ENCODE results near the gene FAM3A.
A peak's percentile ranks its signal among the peaks of the same experiment; 100 is the strongest.

The FAM3A gene

GRCh38 chrX:154478728-154479622 is 37.1 kb downstream of the FAM3A start, which contains the start of gene LAGE3:
Gene LAGE3 (minus strand): TSS chrX:154479281. CDS start chrX:154478915, 366 bp downstream.
- peak; percentile 80 for DNase-seq

DNA sequence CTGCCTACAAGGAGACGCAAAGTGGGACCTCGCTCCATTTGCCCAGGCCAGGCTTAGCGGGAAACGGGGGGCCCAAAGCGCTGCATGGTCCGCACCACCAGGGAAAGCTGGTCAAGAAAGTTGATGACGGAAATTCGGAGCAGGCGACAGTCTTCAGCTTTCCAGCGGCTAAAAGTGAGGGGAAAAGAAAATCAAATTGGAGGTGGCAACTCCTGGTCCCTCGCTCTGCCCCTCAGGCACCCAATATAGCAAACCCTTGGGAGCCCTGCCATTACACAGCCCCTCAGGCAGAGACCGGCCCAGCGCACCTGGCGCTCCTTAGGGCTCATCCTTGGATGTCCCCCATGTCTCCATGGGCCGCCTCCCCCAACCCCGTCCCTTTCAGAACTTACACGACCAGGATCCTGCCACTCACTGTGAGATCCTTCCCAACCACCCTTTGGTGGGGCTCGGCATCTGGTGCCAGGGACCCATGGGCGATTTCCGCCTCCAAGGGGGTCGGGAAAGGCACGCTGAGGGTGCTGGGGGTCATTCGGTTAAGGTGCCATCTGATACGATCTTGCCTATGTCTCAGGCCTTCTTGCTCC is 38.0 kb downstream of the FAM3A start:
- no peak for DNase-seq

DNA sequence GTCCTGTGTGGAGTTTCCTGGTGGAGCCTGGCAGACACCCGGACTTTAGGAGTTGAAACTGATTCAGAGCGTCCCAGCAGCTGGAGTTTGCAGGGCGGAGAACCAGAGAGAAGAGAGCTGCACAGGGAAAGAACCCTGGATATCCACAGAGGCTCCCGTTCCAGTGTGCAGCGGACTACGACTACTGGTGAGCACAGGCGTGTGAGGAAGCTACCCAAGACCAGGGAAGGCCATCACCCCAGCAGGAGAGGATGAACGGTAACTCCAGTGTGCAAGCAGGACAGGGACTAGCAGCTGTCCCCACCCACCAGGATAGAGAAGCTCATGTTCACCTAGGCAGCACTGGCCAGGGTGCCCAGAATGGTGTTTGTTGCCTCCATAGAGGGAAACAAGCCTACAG is 39.2 kb downstream of the FAM3A start:
- no peak for DNase-seq

DNA sequence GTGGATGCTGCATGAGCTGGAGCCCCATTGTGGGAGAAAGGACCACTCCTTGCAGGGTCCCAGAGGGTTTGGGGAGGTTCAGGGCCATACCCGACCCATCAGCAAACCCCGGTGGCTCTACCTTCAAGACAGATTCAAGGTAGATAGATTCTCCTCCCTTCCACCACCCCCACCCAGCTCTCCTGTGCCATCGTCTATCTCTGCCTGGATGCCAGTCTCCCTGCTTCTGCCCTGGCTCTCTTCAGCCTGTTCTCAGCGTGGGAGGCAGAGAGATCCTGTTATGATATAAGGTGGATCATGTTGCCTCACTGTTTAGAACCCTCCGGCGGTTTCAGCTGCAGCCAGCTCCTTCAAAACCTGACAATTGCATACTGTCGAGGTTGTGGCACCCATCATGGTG is 42.3 kb downstream of the FAM3A start:
- DNase-seq = no peak

DNA sequence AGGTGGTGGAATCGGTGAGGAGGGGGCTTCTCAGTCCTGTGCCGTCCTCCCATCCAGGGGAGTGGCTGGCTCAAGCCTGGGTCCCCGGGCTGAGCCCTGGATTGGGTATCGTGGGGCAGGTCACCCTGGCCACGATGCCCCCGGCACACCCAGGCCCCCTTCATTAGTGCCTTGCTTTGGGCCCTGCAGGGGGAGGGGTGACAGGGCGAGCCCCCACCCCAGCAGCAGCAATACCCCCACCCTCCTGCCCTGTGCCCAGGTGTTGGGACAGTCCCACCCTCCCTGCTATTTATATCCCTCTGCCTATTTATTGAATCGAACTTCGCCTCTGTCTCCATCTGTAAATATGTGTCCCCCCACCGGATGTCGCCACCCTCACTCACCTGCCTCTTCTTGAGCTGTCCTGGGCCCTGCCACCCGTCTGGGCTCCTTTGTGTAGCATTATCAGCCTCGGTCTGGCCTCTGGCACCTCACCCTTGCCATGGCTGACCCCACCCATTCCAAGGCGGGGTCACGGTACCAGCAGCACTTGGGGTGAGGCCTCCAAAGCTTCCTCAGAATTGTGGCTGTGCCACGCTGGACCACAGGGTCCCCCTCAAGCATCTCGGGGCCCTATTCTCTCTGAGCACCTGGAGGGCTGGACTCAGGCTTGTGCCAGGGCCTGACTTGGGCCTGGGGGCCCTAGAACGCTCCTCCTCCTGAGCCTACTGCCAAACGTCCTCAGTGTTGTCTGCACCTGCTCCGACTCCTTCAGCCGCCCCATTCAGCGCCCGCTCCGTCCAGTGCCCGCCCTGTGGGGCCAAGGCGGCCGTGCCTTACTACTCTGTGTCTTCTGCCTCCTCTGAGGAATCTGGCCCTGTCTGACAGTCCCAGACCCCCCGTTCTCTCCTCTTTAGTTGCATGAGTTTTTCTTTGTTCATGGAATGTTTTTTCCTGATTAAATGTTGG is 43.1 kb downstream of the FAM3A start:
- DNase-seq = no peak

- DNase-seq = no peak
Measured at GRCh38 chrX:154471839-154472684, 44.0 kb downstream of the FAM3A start.

GRCh38 chrX:154470914-154471568 is 45.0 kb downstream of the FAM3A start:
- no peak for DNase-seq

DNA sequence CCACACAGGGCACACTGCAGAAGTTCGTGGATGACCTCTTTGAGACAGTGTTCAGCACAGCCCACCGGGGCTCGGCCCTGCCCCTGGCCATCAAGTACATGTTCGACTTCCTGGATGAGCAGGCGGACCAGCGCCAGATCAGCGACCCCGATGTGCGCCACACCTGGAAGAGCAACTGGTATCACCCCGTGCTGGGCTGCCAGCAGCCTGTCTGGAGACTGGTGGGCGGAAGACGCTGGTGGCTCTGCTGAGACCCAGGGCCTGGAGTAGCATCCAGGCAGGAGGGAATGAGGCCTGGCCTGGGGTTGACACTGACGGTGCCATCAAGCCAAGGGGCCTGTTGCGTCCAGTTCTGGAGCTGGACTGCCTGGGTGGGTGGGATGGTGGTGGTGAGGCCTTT is 45.6 kb downstream of the FAM3A start:
- no peak for DNase-seq

DNA sequence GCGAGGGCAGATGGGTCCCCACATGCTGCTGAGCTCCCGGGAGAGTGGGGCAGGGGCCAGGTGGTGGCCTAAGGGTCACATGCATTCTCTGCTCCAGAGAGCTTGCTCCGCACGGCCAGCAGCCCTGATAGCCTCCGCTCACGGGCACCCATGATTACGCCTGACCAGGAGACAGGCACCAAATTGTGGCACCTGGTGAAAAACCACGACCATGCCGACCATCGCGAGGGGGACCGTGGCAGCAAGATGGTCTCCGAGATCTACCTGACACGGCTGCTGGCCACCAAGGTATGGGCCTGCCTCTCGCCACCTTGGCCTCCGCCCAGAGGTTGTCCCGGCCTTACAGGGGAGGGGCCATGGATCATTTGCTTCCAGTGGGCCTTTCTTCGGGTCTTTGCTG is 46.2 kb downstream of the FAM3A start:
- DNase-seq = no peak

- no peak for DNase-seq
Measured at GRCh38 chrX:154469114-154469513, 46.9 kb downstream of the FAM3A start.

DNA sequence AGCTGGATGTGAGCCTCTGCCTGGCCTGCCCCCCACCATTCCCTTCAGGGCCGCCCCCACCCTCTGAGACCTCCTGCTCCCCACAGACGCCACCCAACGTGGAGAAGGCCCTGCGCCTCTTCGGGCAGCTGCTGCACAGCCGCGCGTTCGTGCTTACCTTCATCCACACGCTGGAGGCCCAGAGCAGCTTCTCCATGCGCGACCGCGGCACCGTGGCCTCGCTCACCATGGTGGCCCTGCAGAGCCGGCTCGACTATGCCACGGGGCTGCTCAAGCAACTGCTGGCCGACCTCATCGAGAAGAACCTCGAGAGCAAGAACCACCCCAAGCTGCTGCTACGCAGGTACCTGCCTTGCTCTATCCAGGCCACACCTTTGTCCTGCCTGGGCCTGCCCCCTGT is 47.8 kb downstream of the FAM3A start:
- DNase-seq = no peak

GRCh38 chrX:154467556-154467955 is 48.5 kb downstream of the FAM3A start:
- no peak for DNase-seq

- DNase-seq = no peak
Measured at GRCh38 chrX:154466907-154467306, 49.1 kb downstream of the FAM3A start.

DNA sequence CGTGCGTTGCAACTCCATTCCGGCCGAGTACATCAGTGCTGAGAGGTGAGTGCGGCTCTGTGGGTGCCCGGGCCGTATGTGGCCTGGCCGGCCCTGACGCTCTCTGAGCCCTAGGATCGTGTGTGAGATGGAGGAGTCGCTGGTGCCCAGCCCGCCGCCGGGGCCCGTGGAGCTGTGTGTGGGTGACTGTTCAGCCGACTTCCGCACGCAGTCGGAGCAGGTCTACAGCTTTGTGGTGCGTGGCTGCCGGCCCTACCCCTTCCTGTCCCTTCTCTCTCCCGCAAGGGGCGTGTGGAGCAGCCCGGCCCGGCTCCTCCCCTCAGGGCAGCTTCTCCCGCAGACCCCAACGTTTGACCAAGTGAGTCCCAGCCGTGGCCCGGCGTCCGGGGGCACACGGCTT is 50.0 kb downstream of the FAM3A start:
- no peak for DNase-seq

GRCh38 chrX:154465601-154466000 is 50.4 kb downstream of the FAM3A start:
- no peak for DNase-seq

DNA sequence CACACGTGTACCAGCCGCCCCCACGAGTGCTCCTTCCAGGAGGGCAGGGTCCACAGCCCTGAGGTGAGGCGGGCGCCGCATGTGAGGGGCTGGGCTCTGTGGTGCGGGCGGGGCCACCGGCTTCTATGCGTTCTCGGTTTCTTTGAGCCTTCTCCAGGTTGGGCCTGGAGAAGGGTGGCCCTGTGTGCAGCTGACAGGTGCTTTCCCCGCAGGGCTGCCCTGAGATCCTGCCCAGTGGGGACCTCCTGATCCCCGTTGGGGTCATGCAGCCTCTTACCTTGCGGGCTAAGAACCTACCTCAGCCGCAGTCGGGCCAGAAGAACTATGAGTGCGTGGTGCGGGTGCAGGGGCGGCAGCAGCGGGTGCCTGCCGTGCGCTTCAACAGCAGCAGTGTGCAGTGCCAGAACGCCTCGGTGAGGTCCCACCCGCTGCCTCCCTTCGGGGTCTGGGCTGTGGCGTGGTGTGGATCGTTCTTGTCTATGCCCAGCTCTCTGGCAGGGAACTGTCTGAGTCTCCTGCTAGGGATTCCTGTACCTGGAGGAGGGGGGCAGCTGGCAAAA is 51.1 kb downstream of the FAM3A start:
- DNase-seq = no peak

GRCh38 chrX:154463611-154464220 is 52.3 kb downstream of the FAM3A start:
- no peak for DNase-seq

DNA sequence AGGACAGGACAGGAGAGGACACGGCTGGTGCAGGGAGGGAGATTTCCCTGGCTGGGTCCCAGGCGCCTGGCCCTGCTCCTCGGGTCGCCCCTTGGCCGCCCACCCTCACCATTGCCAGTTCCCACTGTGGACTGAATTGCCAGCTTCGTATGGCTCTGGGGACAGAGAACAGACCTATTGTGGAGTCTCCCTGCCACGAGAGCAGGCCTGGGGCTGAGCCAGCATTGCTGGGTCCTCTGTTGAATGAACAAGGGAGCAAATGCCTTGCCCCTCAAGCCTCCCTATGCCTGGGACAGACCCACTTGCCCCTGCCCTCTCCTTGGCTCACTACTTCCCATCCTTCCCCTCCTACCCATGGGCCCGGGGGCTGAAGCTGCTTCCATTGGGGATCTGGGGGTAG is 53.6 kb downstream of the FAM3A start:
- no peak for DNase-seq

- DNase-seq = peak; percentile 52
Measured at GRCh38 chrX:154460326-154460725, 55.7 kb downstream of the FAM3A start.

DNA sequence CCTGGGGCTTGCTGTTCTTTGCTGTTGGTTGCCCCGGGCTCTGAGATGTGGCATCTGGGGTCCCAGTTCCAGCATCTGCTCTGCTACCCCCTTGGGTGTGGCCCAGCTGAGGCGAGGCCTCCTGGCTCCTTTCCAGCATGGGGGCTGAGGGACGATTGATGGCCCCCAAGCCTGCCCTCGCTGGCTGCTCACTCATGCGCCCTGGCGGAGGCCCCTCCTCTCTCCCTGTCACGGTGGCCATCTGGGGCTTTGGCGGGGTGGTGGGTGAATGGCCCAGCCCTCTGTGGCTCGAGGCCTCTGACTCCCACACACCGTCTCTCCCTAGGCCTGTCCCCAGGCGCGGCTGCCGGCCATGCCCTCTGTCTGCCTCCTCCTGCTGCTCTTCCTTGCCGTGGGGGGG is 56.2 kb downstream of the FAM3A start:
- peak; percentile 65 for DNase-seq

All from NCI-H2171 treated with DMSO at 0.1 percent for 48 hours (cell line).